Thoracic aorta (tissue), 2 donors: ENCODE results near the gene ADARB2. TPM values are rescaled to one million over a fixed set of nuclear protein-coding genes. Genes with fewer than 3 reads are reported as not detected.

Experiments
- ATAC-seq: fragments of 150-250 bp; one replicate; pipeline ENCODE4 v1.8.0; 2017; ENCODE audit warnings: low read depth; ENCODE audit not compliant: insufficient number of reproducible peaks, low FRiP score
- DNase-seq: peaks from one replicate; pipeline ENCODE4 v3.0.0-alpha.2; 2020; ENCODE audit warnings: low spot score
- H3K27ac ChIP-seq, 2 donors: fragments of 200-600 bp; sonication (generic); 1 replicate in 1 of 2; 2 replicates in 1 of 2; pipeline ENCODE4 v1.5.1; 2016; ENCODE audit warnings: mild to moderate bottlenecking in 2 of 2, moderate library complexity in 2 of 2
- H3K27me3 ChIP-seq: fragments of 200-600 bp; sonication (generic); replicated peaks from 2 replicates; pipeline ENCODE4 v1.6.0; 2016; ENCODE audit warnings: mild to moderate bottlenecking; ENCODE audit not compliant: insufficient read depth
- H3K36me3 ChIP-seq: fragments of 200-600 bp; sonication (generic); one replicate; pipeline ENCODE4 v1.5.1; 2016
- H3K4me1 ChIP-seq, 2 donors: fragments of 200-600 bp; sonication (generic); 1 replicate in 1 of 2; 2 replicates in 1 of 2; pipeline versions ENCODE4 v1.5.1 to v1.6.0; 2016; ENCODE audit warnings: low read depth in 2 of 2, mild to moderate bottlenecking in 1 of 2; ENCODE audit not compliant: control insufficient read depth in 1 of 2
- H3K4me3 ChIP-seq: fragments of 200-600 bp; sonication (generic); 2 replicates; pipeline ENCODE4 v1.5.1; 2016; ENCODE audit warnings: mild to moderate bottlenecking
- H3K9me3 ChIP-seq: fragments of 200-600 bp; sonication (generic); 2 replicates; pipeline ENCODE4 v1.5.1; 2016
- CTCF ChIP-seq: fragments of 200-600 bp; sonication (generic); IDR thresholded peaks from one replicate; pipeline ENCODE4 v1.5.1; 2019; ENCODE audit warnings: antibody characterized with exemption
- total RNA-seq, 2 donors: library from RNA; depleted of rRNA; stranded (reverse); fragments of >200 nt; gene quantifications; one replicate each; pipeline versions ENCODE4 v1.1.0 to v1.2.3, GENCODE V29; 2016

Gene ADARB2
- total RNA-seq, 2 donors from 2014 or later = 0.71 to 3.1 TPM

- no peaks in the 10 kb centered on the region for H3K9me3 ChIP-seq
- no peak for TF ChIP-seq CTCF
- H3K4me1 ChIP-seq = no peaks in the 10 kb centered on the region
- ATAC-seq (no peak), DNase-seq (no peak)
- no peak overlapping the region for H3K27ac ChIP-seq
- H3K4me3 ChIP-seq = no peak overlapping the region
- H3K36me3 ChIP-seq = no peaks in the 10 kb centered on the region
- no peaks in the 10 kb centered on the region for H3K27me3 ChIP-seq
These were observed 537.2 kb downstream of the ADARB2 start for GRCh38 chr10:1199897-1200721.

DNA sequence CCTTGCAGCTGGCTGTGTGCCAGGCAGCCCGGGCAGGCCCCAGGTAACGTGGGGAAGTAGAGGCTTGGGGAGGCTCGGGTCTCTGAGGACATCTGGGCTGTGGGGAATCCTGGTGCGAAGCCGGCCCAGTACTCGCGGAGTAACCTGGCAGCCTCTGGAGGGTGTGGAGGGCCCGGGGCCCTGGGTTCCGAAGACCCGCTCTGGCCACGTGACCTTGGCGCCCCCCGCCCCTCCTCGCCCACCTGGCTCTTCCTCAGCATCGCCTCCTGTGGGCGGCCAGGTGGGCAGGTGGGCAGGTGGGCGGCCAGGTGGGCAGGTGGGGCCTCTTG lies 538.0 kb downstream of the ADARB2 start:
- H3K27me3 ChIP-seq = no peaks in the 10 kb centered on the region
- DNase-seq (no peak), ATAC-seq (no peak)
- TF ChIP-seq CTCF = no peak
- H3K4me1 ChIP-seq = no peaks in the 10 kb centered on the region
- H3K36me3 ChIP-seq = no peaks in the 10 kb centered on the region
- H3K9me3 ChIP-seq = no peaks in the 10 kb centered on the region
- no peak overlapping the region for H3K27ac ChIP-seq
- H3K4me3 ChIP-seq = no peak overlapping the region

GRCh38 chr10:1198453-1199344 lies 538.6 kb downstream of the ADARB2 start:
- H3K4me3 ChIP-seq = no peak overlapping the region
- H3K27ac ChIP-seq = no peak overlapping the region
- no peak for DNase-seq

GRCh38 chr10:1197384-1197783 lies 539.9 kb downstream of the ADARB2 start:
- Histone ChIP-seq H3K27ac (no peak overlapping the region), H3K36me3 (no peaks in the 10 kb centered on the region), H3K4me1 (no peaks in the 10 kb centered on the region), H3K9me3 (no peaks in the 10 kb centered on the region), H3K27me3 (no peaks in the 10 kb centered on the region), H3K4me3 (no peak overlapping the region)
- DNase-seq = no peak
- ATAC-seq = no peak
- no peak for TF ChIP-seq CTCF

More at GRCh38 chr10:1198453-1199344, 538.6 kb downstream of the ADARB2 start:
- Histone ChIP-seq H3K9me3 (no peaks in the 10 kb centered on the region), H3K36me3 (no peaks in the 10 kb centered on the region), H3K27me3 (no peaks in the 10 kb centered on the region), H3K4me1 (no peaks in the 10 kb centered on the region)
- ATAC-seq = no peak
- TF ChIP-seq CTCF = no peak

GRCh38 chr10:1196656-1197055 lies 540.7 kb downstream of the ADARB2 start:
- H3K27me3 ChIP-seq = no peaks in the 10 kb centered on the region
- TF ChIP-seq CTCF = no peak
- DNase-seq (no peak), ATAC-seq (no peak)
- H3K9me3 ChIP-seq = no peaks in the 10 kb centered on the region
- H3K27ac ChIP-seq = no peak overlapping the region
- no peaks in the 10 kb centered on the region for H3K36me3 ChIP-seq
- no peak overlapping the region for H3K4me3 ChIP-seq
- H3K4me1 ChIP-seq = no peaks in the 10 kb centered on the region
